ENCODE measurements around the gene NDST4.

NDST4 gene

GRCh38 chr4:115113506-115114106, at the start of gene NDST4:
Gene NDST4 (minus strand): TSS chr4:115113620. CDS start chr4:115077036, 36,584 bp downstream.
- DNase-seq (ENCODE audit: low read depth in 1 of 2, low spot score in 1 of 2) = no peak

- DNase-seq (ENCODE audit: low read depth in 1 of 2, low spot score in 1 of 2) = no peak
These were observed 45.7 kb upstream of the NDST4 start for GRCh38 chr4:115159141-115159540.

- DNase-seq (ENCODE audit: low read depth in 1 of 2, low spot score in 1 of 2) = no peak
These were observed 44.9 kb upstream of the NDST4 start for GRCh38 chr4:115158296-115158695.

GRCh38 chr4:115154826-115155225, 41.4 kb upstream of the NDST4 start:
- DNase-seq (ENCODE audit: low read depth in 1 of 2, low spot score in 1 of 2) = no peak

- DNase-seq (ENCODE audit: low read depth in 1 of 2, low spot score in 1 of 2) = no peak
These were observed 39.5 kb upstream of the NDST4 start for GRCh38 chr4:115152965-115153364.

- no peak for DNase-seq (ENCODE audit: low read depth in 1 of 2, low spot score in 1 of 2)
These were observed 38.7 kb upstream of the NDST4 start for GRCh38 chr4:115152081-115152480.

GRCh38 chr4:115149106-115149505, 35.7 kb upstream of the NDST4 start:
- DNase-seq (ENCODE audit: low read depth in 1 of 2, low spot score in 1 of 2) = no peak

GRCh38 chr4:115145393-115146160, 32.2 kb upstream of the NDST4 start:
- no peak for DNase-seq (ENCODE audit: low read depth in 1 of 2, low spot score in 1 of 2)

- DNase-seq (ENCODE audit: low read depth in 1 of 2, low spot score in 1 of 2) = no peak
These were observed 14.6 kb upstream of the NDST4 start for GRCh38 chr4:115128037-115128436.

- no peak for DNase-seq (ENCODE audit: low read depth in 1 of 2, low spot score in 1 of 2)
These were observed 13.1 kb upstream of the NDST4 start for GRCh38 chr4:115126491-115126890.

- DNase-seq (ENCODE audit: low read depth in 1 of 2, low spot score in 1 of 2) = no peak
These were observed 8.1 kb upstream of the NDST4 start for GRCh38 chr4:115121351-115122043.

- no peak for DNase-seq (ENCODE audit: low read depth in 1 of 2, low spot score in 1 of 2)
These were observed 6.5 kb upstream of the NDST4 start for GRCh38 chr4:115119804-115120352.

GRCh38 chr4:115117651-115118050, 4.2 kb upstream of the NDST4 start:
- DNase-seq (ENCODE audit: low read depth in 1 of 2, low spot score in 1 of 2) = no peak

GRCh38 chr4:115110191-115111181, 2.9 kb downstream of the NDST4 start:
- DNase-seq (ENCODE audit: low read depth in 1 of 2, low spot score in 1 of 2) = no peak

GRCh38 chr4:115108850-115109249, 4.6 kb downstream of the NDST4 start:
- DNase-seq (ENCODE audit: low read depth in 1 of 2, low spot score in 1 of 2) = no peak

- DNase-seq (ENCODE audit: low read depth in 1 of 2, low spot score in 1 of 2) = no peak
These were observed 6.0 kb downstream of the NDST4 start for GRCh38 chr4:115107411-115107810.

- DNase-seq (ENCODE audit: low read depth in 1 of 2, low spot score in 1 of 2) = no peak
These were observed 11.7 kb downstream of the NDST4 start for GRCh38 chr4:115101675-115102074.

GRCh38 chr4:115090483-115091075, 22.8 kb downstream of the NDST4 start:
- no peak for DNase-seq (ENCODE audit: low read depth in 1 of 2, low spot score in 1 of 2)

GRCh38 chr4:115082633-115083032, 30.8 kb downstream of the NDST4 start:
- DNase-seq (ENCODE audit: low read depth in 1 of 2, low spot score in 1 of 2) = no peak

GRCh38 chr4:115076691-115077090, 36.7 kb downstream of the NDST4 start:
- no peak for DNase-seq (ENCODE audit: low read depth in 1 of 2, low spot score in 1 of 2)

Measured in activated CD4-positive, alpha-beta T cell treated with anti-CD3 and anti-CD28 coated beads, Interleukin-2, amount 50 U/mL, for 24 hours (primary cell).